H1 (cell line): ENCODE measurements around the gene TMEM236. TPM values are rescaled to one million over a fixed set of nuclear protein-coding genes. Genes with fewer than 3 reads are reported as not detected.

Experiments used
- CTCF ChIA-PET: fragments of 300-600 bp; sonication (Branson Sonifier 250); formaldehyde crosslinking; loops from one replicate; lab custom pipeline; 2021; ENCODE audit not compliant: partially characterized antibody; lab: Charles Lee
- POLR2A ChIA-PET: fragments of 300-600 bp; sonication (Branson Sonifier 250); formaldehyde crosslinking; loops from one replicate; lab custom pipeline; 2021; ENCODE audit warnings: inconsistent platforms; ENCODE audit not compliant: partially characterized antibody; lab: Charles Lee
- DNase-seq, 2 experiments: peaks; one replicate each; pipeline versions ENCODE4 v3.0.0 to v3.0.0-alpha.2; 2010 to 2022; ENCODE audit warnings: low spot score in 2 of 2, low read depth in 1 of 2, mixed read lengths in 1 of 2
- FAIRE-seq: peaks from 2 replicates; lab custom pipeline; 2011; peaks lifted over from hg19 to GRCh38; lab: Jason Lieb, UNC
- H2AFZ ChIP-seq: 2 replicates; pipeline ENCODE4 v1.8.1; 2012; ENCODE audit warnings: low read length, inconsistent platforms
- H2AK5ac ChIP-seq: 2 replicates; pipeline ENCODE4 v1.6.1; 2013; ENCODE audit warnings: low read depth, low read length
- H2BK120ac ChIP-seq: replicated peaks from 2 replicates; pipeline ENCODE3; 2013; ENCODE audit warnings: low read depth, low read length, inconsistent platforms
- H2BK12ac ChIP-seq: 2 replicates; pipeline ENCODE4 v1.6.1; 2013; ENCODE audit warnings: low read depth, low read length
- H2BK15ac ChIP-seq: 2 replicates; pipeline ENCODE4 v1.6.1; 2013; ENCODE audit warnings: low read length
- H2BK20ac ChIP-seq: 2 replicates; pipeline ENCODE4 v1.6.1; 2013; ENCODE audit warnings: low read length
- H2BK5ac ChIP-seq: 2 replicates; pipeline ENCODE4 v1.6.1; 2013; ENCODE audit warnings: low read depth, low read length
- H3K14ac ChIP-seq: 2 replicates; pipeline ENCODE4 v1.6.1; 2013; ENCODE audit warnings: inconsistent platforms; ENCODE audit not compliant: insufficient read length
- H3K18ac ChIP-seq: 2 replicates; pipeline ENCODE4 v1.6.1; 2013; ENCODE audit warnings: low read length; ENCODE audit errors: extremely low read depth
- H3K23ac ChIP-seq: 2 replicates; pipeline ENCODE4 v1.6.1; 2013; ENCODE audit warnings: inconsistent platforms; ENCODE audit not compliant: insufficient read length
- H3K23me2 ChIP-seq: 2 replicates; pipeline ENCODE4 v1.6.1; 2013; ENCODE audit warnings: low read depth, low read length
- H3K27ac ChIP-seq: 2 replicates; pipeline ENCODE4 v1.6.1; 2011; ENCODE audit warnings: low read depth, low read length, inconsistent platforms
- H3K27me3 ChIP-seq, 4 experiments: replicated peaks in 1 of 4; 1 replicate in 1 of 4; 2 replicates in 3 of 4; pipeline versions ENCODE4 v1.6.1 to v1.8.1; 2011 to 2013; ENCODE audit warnings: low read length in 3 of 4, mild to moderate bottlenecking in 3 of 4, inconsistent platforms in 2 of 4, mixed read lengths in 2 of 4, moderate library complexity in 1 of 4; ENCODE audit not compliant: control insufficient read depth in 3 of 4, insufficient read depth in 3 of 4; ENCODE audit errors: extremely low read depth in 1 of 4
- H3K36me3 ChIP-seq, 4 experiments: 2 replicates each; pipeline versions ENCODE4 v1.6.1 to v1.8.1; 2011 to 2013; ENCODE audit warnings: mild to moderate bottlenecking in 4 of 4, low read length in 3 of 4, moderate library complexity in 2 of 4, control low read depth in 1 of 4, inconsistent platforms in 1 of 4; ENCODE audit not compliant: insufficient read depth in 4 of 4, control insufficient read depth in 2 of 4
- H3K4ac ChIP-seq: replicated peaks from 2 replicates; pipeline ENCODE3; 2013; ENCODE audit warnings: low read length, low read depth, mixed read lengths, inconsistent platforms; ENCODE audit not compliant: insufficient read length
- H3K4me1 ChIP-seq, 4 experiments: replicated peaks in 1 of 4; 1 replicate in 1 of 4; 2 replicates in 3 of 4; pipeline versions ENCODE4 v1.6.1 to v1.8.1; 2011 to 2013; ENCODE audit warnings: low read length in 3 of 4, inconsistent platforms in 2 of 4, mixed read lengths in 1 of 4; ENCODE audit not compliant: insufficient read depth in 4 of 4, control insufficient read depth in 3 of 4
- H3K4me2 ChIP-seq, 2 experiments: 2 replicates each; pipeline versions ENCODE4 v1.6.1 to v1.8.1; 2011 to 2013; ENCODE audit warnings: low read depth in 2 of 2, low read length in 2 of 2, control low read depth in 1 of 2, inconsistent platforms in 1 of 2, mild to moderate bottlenecking in 1 of 2; ENCODE audit not compliant: insufficient read depth in 1 of 2
- H3K4me3 ChIP-seq, 4 experiments: fragments of 200-600, 300-600 bp in 1 of 4; sonication (generic), shearing (Covaris generic), sonication (Bioruptor Twin) in 1 of 4; 2 replicates each; pipeline versions ENCODE4 v1.5.1 to v1.8.1; 2011 to 2016; ENCODE audit warnings: low read length in 4 of 4, low read depth in 3 of 4, control low read depth in 2 of 4, inconsistent platforms in 2 of 4, mild to moderate bottlenecking in 2 of 4, mixed read lengths in 1 of 4, moderate library complexity in 1 of 4; ENCODE audit not compliant: insufficient read depth in 2 of 4; ENCODE audit errors: extremely low read depth in 1 of 4
- H3K56ac ChIP-seq: replicated peaks from 2 replicates; pipeline ENCODE3; 2013; ENCODE audit warnings: low read depth, mild to moderate bottlenecking, mixed read lengths, low read length, inconsistent platforms; ENCODE audit not compliant: insufficient read length
- H3K79me1 ChIP-seq: 2 replicates; pipeline ENCODE4 v1.6.1; 2013; ENCODE audit warnings: low read depth, low read length, control low read depth
- H3K79me2 ChIP-seq, 2 experiments: 2 replicates each; pipeline versions ENCODE4 v1.6.1 to v1.8.1; 2012 to 2013; ENCODE audit warnings: low read length in 2 of 2, mild to moderate bottlenecking in 2 of 2, inconsistent platforms in 1 of 2; ENCODE audit not compliant: insufficient read depth in 2 of 2, control insufficient read depth in 1 of 2
- H3K9ac ChIP-seq, 4 experiments: replicated peaks in 1 of 4; 1 replicate in 1 of 4; 2 replicates in 3 of 4; pipeline versions ENCODE4 v1.6.1 to v1.8.1; 2011 to 2013; ENCODE audit warnings: low read depth in 3 of 4, low read length in 3 of 4, control low read depth in 2 of 4, mild to moderate bottlenecking in 2 of 4, moderate library complexity in 2 of 4, inconsistent platforms in 1 of 4; ENCODE audit errors: extremely low read depth in 1 of 4
- H3K9me3 ChIP-seq, 2 experiments: 2 replicates each; pipeline versions ENCODE4 v1.6.1 to v1.8.1; 2012 to 2013; ENCODE audit warnings: mild to moderate bottlenecking in 2 of 2, moderate library complexity in 2 of 2, control low read depth in 1 of 2, inconsistent platforms in 1 of 2, low read depth in 1 of 2, low read length in 1 of 2, mixed read lengths in 1 of 2; ENCODE audit not compliant: insufficient read depth in 2 of 2
- H4K20me1 ChIP-seq, 2 experiments: replicated peaks in 1 of 2; 2 replicates each; pipeline versions ENCODE3 to v1.8.1; 2011 to 2013; ENCODE audit warnings: inconsistent platforms in 2 of 2, low read length in 2 of 2, mild to moderate bottlenecking in 1 of 2; ENCODE audit not compliant: insufficient read depth in 2 of 2, control insufficient read depth in 1 of 2
- H4K5ac ChIP-seq: 2 replicates; pipeline ENCODE4 v1.6.1; 2013; ENCODE audit warnings: low read length, low read depth, mixed read lengths, inconsistent platforms; ENCODE audit not compliant: insufficient read length
- H4K8ac ChIP-seq: 2 replicates; pipeline ENCODE4 v1.8.0; 2013; ENCODE audit warnings: mild to moderate bottlenecking, moderate library complexity, low read length, inconsistent platforms; ENCODE audit not compliant: insufficient read depth; ENCODE audit errors: extremely low read depth
- H4K91ac ChIP-seq: replicated peaks from 2 replicates; pipeline ENCODE3; 2013; ENCODE audit warnings: low read length, mixed read lengths, inconsistent platforms; ENCODE audit not compliant: insufficient read length
- BCL11A ChIP-seq, 2 experiments: IDR thresholded peaks; one replicate each; pipeline ENCODE4 v1.6.1; 2011; ENCODE audit warnings: low read depth in 2 of 2, low read length in 2 of 2, mild to moderate bottlenecking in 2 of 2
- CHD2 ChIP-seq: IDR thresholded peaks from 2 replicates; pipeline ENCODE4 v1.6.1; 2012; ENCODE audit warnings: low read length, improper control_type of control experiment
- FOSL1 ChIP-seq: IDR thresholded peaks from 2 replicates; pipeline ENCODE4 v1.6.1; 2011; ENCODE audit warnings: mild to moderate bottlenecking, low read depth, low read length, moderate library complexity; ENCODE audit not compliant: insufficient read depth
- GABPA ChIP-seq: IDR thresholded peaks from 2 replicates; pipeline ENCODE4 v1.6.1; 2011; ENCODE audit warnings: mild to moderate bottlenecking, low read length, moderate library complexity, borderline replicate concordance; ENCODE audit not compliant: insufficient read depth
- GTF2F1 ChIP-seq: IDR thresholded peaks from 2 replicates; pipeline ENCODE4 v1.6.1; 2012; ENCODE audit warnings: low read depth, low read length, improper control_type of control experiment, borderline replicate concordance
- KDM1A ChIP-seq: fragments of 200-600, 300-600 bp; sonication (generic); IDR thresholded peaks from 2 replicates; pipeline ENCODE4 v1.7.1; 2016; ENCODE audit warnings: mild to moderate bottlenecking, low read length, borderline replicate concordance
- NANOG ChIP-seq: IDR thresholded peaks from 2 replicates; pipeline ENCODE4 v1.6.1; 2011; ENCODE audit warnings: low read length, low read depth, mild to moderate bottlenecking, inconsistent platforms; ENCODE audit not compliant: insufficient read depth, poor library complexity, severe bottlenecking
- POU5F1 ChIP-seq: IDR thresholded peaks from 2 replicates; pipeline ENCODE4 v1.6.1; 2011; ENCODE audit warnings: low read depth, mild to moderate bottlenecking, low read length, moderate library complexity
- RNF2 ChIP-seq: fragments of 200-900, 300-1000 bp; sonication (generic); IDR thresholded peaks from 2 replicates; pipeline ENCODE4 v1.7.1; 2016; ENCODE audit warnings: borderline replicate concordance, low read depth, mild to moderate bottlenecking, antibody characterized with exemption, low read length; ENCODE audit not compliant: poor library complexity, severe bottlenecking; ENCODE audit errors: missing control alignments
- TCF12 ChIP-seq: IDR thresholded peaks from 2 replicates; pipeline ENCODE4 v1.6.1; 2011; ENCODE audit warnings: low read depth, mild to moderate bottlenecking, low read length
- TEAD4 ChIP-seq: IDR thresholded peaks from 2 replicates; pipeline ENCODE4 v1.6.1; 2012; ENCODE audit warnings: low read depth, low read length, inconsistent platforms, mixed read lengths
- YY1 ChIP-seq: IDR thresholded peaks from 2 replicates; pipeline ENCODE4 v1.6.1; 2011; ENCODE audit warnings: low read depth, mild to moderate bottlenecking, low read length
- ZNF274 ChIP-seq: IDR thresholded peaks from 2 replicates; pipeline ENCODE4 v1.7.0; 2012; ENCODE audit warnings: low read length, borderline replicate concordance; ENCODE audit errors: extremely low read depth
- WGBS, 2 experiments: shearing (Covaris generic) in 1 of 2; methylation state at CpG; one replicate each; pipeline versions ENCODE4 v1.1.6 to v1.1.7; 2013 to 2015; ENCODE audit warnings: low lambda C conversion rate in 2 of 2, mixed read lengths in 2 of 2, inconsistent platforms in 1 of 2, low coverage in 1 of 2, missing lambda C conversion rate in 1 of 2; ENCODE audit not compliant: insufficient replicate concordance in 2 of 2, insufficient coverage in 1 of 2, insufficient read length in 1 of 2; ENCODE audit errors: extremely low coverage in 1 of 2, missing lambda C conversion rate in 1 of 2; 5-methylcytosine and 5-hydroxymethylcytosine counted together
- polyA plus RNA-seq, 7 experiments: library from polyadenylated mRNA; depleted of rRNA in 3 of 7; stranded (reverse) in 5 of 7; unstranded in 2 of 7; fragments of >200 nt in 5 of 7; fragments of 200-250 nt in 2 of 7; gene quantifications; 1 replicate in 5 of 7; 2 replicates in 1 of 7; 4 replicates in 1 of 7; pipeline versions ENCODE4 v1.2.1 to v1.2.3, GENCODE V29; 2011 to 2013; ENCODE audit warnings: missing spikeins in 2 of 7, mixed read lengths in 2 of 7
- total RNA-seq: library from RNA; stranded (reverse); fragmentation: NEBNext Ultra II Directional; extraction: Animal tissue kit (Norgen Biotek cat#: 25700); gene quantifications from 2 replicates; pipeline ENCODE4 v1.2.1, GENCODE V29; 2021
- TF ChIP-seq, protein P1 (sequence below): IDR thresholded peaks from 2 replicates; pipeline ENCODE4 v1.6.1; 2011; ENCODE audit warnings: low read length, improper control_type of control experiment

Gene TMEM236
- total and polyA plus RNA-seq, 2 of the 8 experiments (the other 6 are each of a cell fraction or from before 2014, with no cell fraction given), result 0.02 to 0.07 TPM

DNA sequence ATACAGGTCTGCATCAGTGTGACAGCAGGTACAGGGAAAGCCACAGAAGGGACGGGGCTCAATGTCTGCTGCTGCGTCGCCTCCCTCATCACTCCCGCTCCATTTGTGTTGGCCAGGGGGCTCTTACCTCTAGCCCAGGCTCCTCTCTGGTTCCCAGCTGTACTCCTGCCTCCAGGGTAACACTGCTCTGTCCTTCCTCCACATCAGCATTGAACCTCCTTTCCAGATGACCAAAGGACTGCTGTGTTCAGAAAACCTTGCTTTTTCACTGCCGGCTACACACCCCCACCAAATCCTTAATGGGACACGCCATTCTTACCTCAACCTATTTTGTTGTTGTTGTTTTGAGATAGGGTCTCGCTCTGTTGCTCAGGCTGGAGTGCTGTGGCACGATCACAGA lies 2.1 kb upstream of the TMEM236 start:
- no peak overlapping the region for H2BK5ac ChIP-seq
- no peak overlapping the region for H3K18ac ChIP-seq
- H3K23ac ChIP-seq, result no peak overlapping the region
- H3K4me1 ChIP-seq, result no peaks in the 10 kb centered on the region
- H3K4me3 ChIP-seq, result no peak overlapping the region
- H3K56ac ChIP-seq, result no peak overlapping the region
- H4K91ac ChIP-seq, result no peak overlapping the region
- FAIRE-seq (no peak), DNase-seq (no peak)
- 89% methylated on average over 8 of the region's 8 CpGs; no CpG with 5 or more reads in 1 of the 2 experiments for WGBS, 2 experiments
- H4K5ac ChIP-seq, result no peak overlapping the region
- no peaks in the 10 kb centered on the region for H3K23me2 ChIP-seq
- H2AK5ac ChIP-seq, result no peak overlapping the region
- no peak overlapping the region for H3K27ac ChIP-seq
- H2AFZ ChIP-seq, result no peak overlapping the region; the same call in 1 of the 2 replicates
- no peak overlapping the region for H2BK15ac ChIP-seq
- H3K9me3 ChIP-seq, result no peaks in the 10 kb centered on the region
- ChIA-PET CTCF (no interaction called here), POLR2A (no interaction called here)
- H3K79me1 ChIP-seq, result no peaks in the 10 kb centered on the region
- no peak overlapping the region for H3K9ac ChIP-seq
- H3K27me3 ChIP-seq, result no peaks in the 10 kb centered on the region
- H3K79me2 ChIP-seq, result no peaks in the 10 kb centered on the region
- no peak overlapping the region for H4K8ac ChIP-seq
- no peak overlapping the region for H2BK120ac ChIP-seq
- H3K4ac ChIP-seq, result no peak overlapping the region
- H4K20me1 ChIP-seq, result no peaks in the 10 kb centered on the region
- H2BK20ac ChIP-seq, result no peak overlapping the region
- no peak overlapping the region for H3K14ac ChIP-seq
- no peaks in the 10 kb centered on the region for H3K36me3 ChIP-seq
- H3K4me2 ChIP-seq, result no peak overlapping the region
- no peak overlapping the region for H2BK12ac ChIP-seq
- TF ChIP-seq, protein P1, sequence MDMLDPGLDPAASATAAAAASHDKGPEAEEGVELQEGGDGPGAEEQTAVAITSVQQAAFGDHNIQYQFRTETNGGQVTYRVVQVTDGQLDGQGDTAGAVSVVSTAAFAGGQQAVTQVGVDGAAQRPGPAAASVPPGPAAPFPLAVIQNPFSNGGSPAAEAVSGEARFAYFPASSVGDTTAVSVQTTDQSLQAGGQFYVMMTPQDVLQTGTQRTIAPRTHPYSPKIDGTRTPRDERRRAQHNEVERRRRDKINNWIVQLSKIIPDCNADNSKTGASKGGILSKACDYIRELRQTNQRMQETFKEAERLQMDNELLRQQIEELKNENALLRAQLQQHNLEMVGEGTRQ, result no peak
- TF ChIP-seq BCL11A (IDR thresholded peaks at IDR 0.05; ENCODE audit: low read depth in 2 of 2, low read length in 2 of 2), result no peak
- no peak for TF ChIP-seq ZNF274
- no peak for TF ChIP-seq TEAD4
- TF ChIP-seq CHD2, result no peak
- TF ChIP-seq NANOG, result no peak
- TF ChIP-seq GTF2F1, result no peak
- TF ChIP-seq YY1, result no peak
- TF ChIP-seq RNF2, result no peak
- no peak for TF ChIP-seq TCF12
- TF ChIP-seq POU5F1, result no peak
- no peak for TF ChIP-seq KDM1A
- no peak for TF ChIP-seq GABPA
- TF ChIP-seq FOSL1, result no peak
